PC-9 (cell line): ENCODE measurements around the gene BORCS5. TPM values are rescaled to one million over a fixed set of nuclear protein-coding genes. Genes with fewer than 3 reads are reported as not detected.

Experiments
- BruUV-seq: library from RNA; stranded (reverse); fragments of 400-500 nt; replicated peaks from 2 replicates; lab custom pipeline; 2021; lab: Mats Ljungman, UMichigan
- CTCF ChIA-PET: fragments of 300-600 bp; sonication (Branson Sonifier 250); formaldehyde crosslinking; loops from one replicate; lab custom pipeline; 2022; ENCODE audit warnings: antibody characterized with exemption; lab: Charles Lee
- POLR2A ChIA-PET: fragments of 300-600 bp; sonication (Branson Sonifier 250); formaldehyde crosslinking; loops from one replicate; lab custom pipeline; 2022; ENCODE audit warnings: antibody characterized with exemption; ENCODE audit not compliant: unreplicated experiment; lab: Charles Lee
- DNase-seq, 2 experiments: peaks; one replicate each; pipeline versions ENCODE4 v3.0.0 to v3.0.0-alpha.2; 2015 to 2022; ENCODE audit warnings: mixed read lengths in 1 of 2
- H2AFZ ChIP-seq: fragments of 200-600 bp; sonication (generic); 2 replicates; pipeline ENCODE4 v1.8.1; 2017; ENCODE audit warnings: antibody characterized with exemption
- H3F3A ChIP-seq: fragments of 200-600 bp; sonication (generic); 2 replicates; pipeline ENCODE4 v1.8.1; 2017; ENCODE audit warnings: antibody characterized with exemption, mild to moderate bottlenecking, low read depth; ENCODE audit not compliant: insufficient read depth
- H3K27ac ChIP-seq: fragments of 200-600 bp; sonication (generic); 2 replicates; pipeline ENCODE4 v1.6.1; 2016; ENCODE audit warnings: mixed run types
- H3K27me3 ChIP-seq: fragments of 200-600 bp; sonication (generic); 2 replicates; pipeline ENCODE4 v1.6.1; 2016; ENCODE audit warnings: low read depth, mixed run types; ENCODE audit not compliant: insufficient read depth
- H3K36me3 ChIP-seq: fragments of 200-600 bp; sonication (generic); 2 replicates; pipeline ENCODE4 v1.6.1; 2016; ENCODE audit warnings: low read depth, mixed run types
- H3K4me1 ChIP-seq: fragments of 200-600 bp; sonication (generic); replicated peaks from 2 replicates; pipeline ENCODE4 v1.6.1; 2016; ENCODE audit warnings: mixed run types; ENCODE audit not compliant: insufficient read depth
- H3K4me2 ChIP-seq: fragments of 200-600 bp; sonication (generic); 2 replicates; pipeline ENCODE4 v1.6.1; 2017; ENCODE audit warnings: mixed run types
- H3K4me3 ChIP-seq: fragments of 200-600 bp; sonication (generic); 2 replicates; pipeline ENCODE4 v1.6.1; 2016; ENCODE audit warnings: mixed run types
- H3K79me2 ChIP-seq: fragments of 200-600 bp; sonication (generic); 2 replicates; pipeline ENCODE4 v1.6.1; 2017; ENCODE audit warnings: low read depth, mixed run types
- H3K9me2 ChIP-seq: fragments of 200-600 bp; sonication (generic); 2 replicates; pipeline ENCODE4 v1.8.1; 2017; ENCODE audit warnings: mild to moderate bottlenecking; ENCODE audit not compliant: insufficient read depth
- H3K9me3 ChIP-seq: fragments of 200-600 bp; sonication (generic); 2 replicates; pipeline ENCODE4 v1.8.1; 2016; ENCODE audit warnings: low read depth; ENCODE audit not compliant: insufficient read depth
- H4K20me1 ChIP-seq: fragments of 200-600 bp; sonication (generic); 2 replicates; pipeline ENCODE4 v1.8.1; 2017; ENCODE audit not compliant: insufficient read depth
- CTCF ChIP-seq: fragments of 200-600 bp; sonication (generic); conservative IDR thresholded peaks from 2 replicates; pipeline ENCODE4 v1.6.1; 2017; ENCODE audit warnings: mixed run types, antibody characterized with exemption, mild to moderate bottlenecking, moderate library complexity
- EZH2 ChIP-seq: fragments of 200-600 bp; sonication (generic); IDR thresholded peaks from 2 replicates; pipeline ENCODE4 v1.8.0; 2017; ENCODE audit warnings: antibody characterized with exemption, low read depth
- intact Hi-C: fragments of 100-400 bp; cut with micrococcal nuclease; formaldehyde crosslinking; loops from one replicate; pipeline ENCODE4 v1.10.0; 2022; ENCODE audit not compliant: unreplicated experiment
- total RNA-seq: library from RNA; stranded (reverse); gene quantifications from 2 replicates; pipeline ENCODE4 v1.2.3, GENCODE V29; 2021

Gene BORCS5
- total RNA-seq, 1 experiment from 2014 or later: 19.7 TPM

GRCh38 chr12:12372946-12373722 is 16.3 kb downstream of the BORCS5 start:
- no peak for DNase-seq
- H3K27ac ChIP-seq: no peak overlapping the region
- H3K9me3 ChIP-seq: no peaks in the 10 kb centered on the region
- TF ChIP-seq CTCF (no peak), EZH2 (no peak)
- no peaks in the 10 kb centered on the region for H3K4me1 ChIP-seq
- intact Hi-C loops: no loop called here
- ChIA-PET POLR2A (interaction anchor here (0.6 kb wide), 1 partner anchor 325 kb away, joined by 4 read pairs; no protein-coding TSS in a partner anchor), CTCF (interaction anchor here (0.6 kb wide), 1 partner anchor 93 kb away, joined by 4 read pairs; no protein-coding TSS in a partner anchor)
- no peaks in the 10 kb centered on the region for H3K36me3 ChIP-seq
- no peak overlapping the region for H2AFZ ChIP-seq
- no peaks in the 10 kb centered on the region for H3K27me3 ChIP-seq
- H3K4me3 ChIP-seq: no peak overlapping the region
- BruUV-seq: no TSS peak
- H3F3A ChIP-seq: no peaks in the 10 kb centered on the region
- H3K79me2 ChIP-seq: no peaks in the 10 kb centered on the region
- no peak overlapping the region for H3K4me2 ChIP-seq
- no peaks in the 10 kb centered on the region for H4K20me1 ChIP-seq
- H3K9me2 ChIP-seq: no peaks in the 10 kb centered on the region

GRCh38 chr12:12376646-12377448 is 20.0 kb downstream of the BORCS5 start:
- TF ChIP-seq CTCF (peak; percentile 87), EZH2 (no peak)
- POLR2A ChIA-PET: interaction anchor here (0.6 kb wide), 1 partner anchor 436 kb away, joined by 5 read pairs; no protein-coding TSS in a partner anchor
- H3K4me1 ChIP-seq: no peaks in the 10 kb centered on the region

DNA sequence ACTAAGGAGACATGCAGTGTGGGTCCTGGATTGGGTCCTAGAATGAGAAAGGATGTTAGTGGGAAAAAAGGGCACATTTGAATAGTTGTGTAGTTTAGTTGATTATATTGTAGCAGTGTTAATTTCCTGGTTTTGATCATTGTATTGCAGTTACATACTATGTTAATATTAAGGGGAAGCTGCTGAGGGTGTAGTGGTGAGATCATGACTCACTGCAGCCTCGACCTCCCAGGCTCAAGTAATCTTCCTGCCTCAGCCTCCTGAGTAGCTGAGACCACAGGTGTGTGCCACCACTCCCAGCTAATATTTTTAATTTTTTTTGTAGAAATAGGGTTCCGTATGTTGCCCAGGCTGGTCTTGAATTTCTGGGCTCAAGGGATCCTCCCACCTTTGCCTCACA is 21.7 kb downstream of the BORCS5 start:
- no peak for DNase-seq
- no peaks in the 10 kb centered on the region for H3K4me1 ChIP-seq
- H3K27me3 ChIP-seq: no peaks in the 10 kb centered on the region
- no peaks in the 10 kb centered on the region for H3K9me2 ChIP-seq
- CTCF ChIA-PET: interaction anchor here (0.6 to 1.3 kb wide), 5 partner anchors 12 to 331 kb away, joined by 3 read pairs; no protein-coding TSS in a partner anchor
- H3K36me3 ChIP-seq: no peaks in the 10 kb centered on the region
- no peaks in the 10 kb centered on the region for H3K79me2 ChIP-seq
- no peak overlapping the region for H3K4me3 ChIP-seq
- H3K27ac ChIP-seq: no peak overlapping the region
- no peaks in the 10 kb centered on the region for H4K20me1 ChIP-seq
- H3K9me3 ChIP-seq: no peaks in the 10 kb centered on the region
- no peak overlapping the region for H3K4me2 ChIP-seq
- no TSS peak for BruUV-seq
- no peaks in the 10 kb centered on the region for H3F3A ChIP-seq
- intact Hi-C loops: loop anchor here (5.0 kb wide), 2 partner anchors 296 to 604 kb away; no protein-coding TSS in a partner anchor
- POLR2A ChIA-PET: interaction anchor here (0.7 kb wide), 1 partner anchor 230 kb away, joined by 5 read pairs; no protein-coding TSS in a partner anchor
- no peak overlapping the region for H2AFZ ChIP-seq
- no peak for TF ChIP-seq CTCF
- TF ChIP-seq EZH2: no peak

More at GRCh38 chr12:12376646-12377448, 20.0 kb downstream of the BORCS5 start:
- Histone ChIP-seq H3K4me2 (no peak overlapping the region), H3K9me3 (no peaks in the 10 kb centered on the region), H3F3A (no peaks in the 10 kb centered on the region), H4K20me1 (no peaks in the 10 kb centered on the region), H3K9me2 (no peaks in the 10 kb centered on the region), H3K27ac (no peak overlapping the region), H3K27me3 (no peaks in the 10 kb centered on the region), H3K36me3 (no peaks in the 10 kb centered on the region), H2AFZ (no peak overlapping the region), H3K79me2 (no peaks in the 10 kb centered on the region), H3K4me3 (no peak overlapping the region)
- intact Hi-C loops: loop anchor here (1.0 to 5.0 kb wide), 8 partner anchors 186 to 605 kb away; partner anchors contain the start of genes DUSP16 and GPR19
- CTCF ChIA-PET: interaction anchor here (0.6 to 1.5 kb wide), 6 partner anchors 23 to 847 kb away, joined by 3 to 10 read pairs (median 5); no protein-coding TSS in a partner anchor
- DNase-seq: peak in 1 of 2 experiments; percentile 80
- BruUV-seq: no TSS peak
